ENCODE measurements around the gene SYNGR1.
"Not testable (repeated sequence)": the region's sequence is repeated elsewhere in the genome, so short reads cannot be mapped to it uniquely, and the experiment has no call there.

SYNGR1 gene

DNA sequence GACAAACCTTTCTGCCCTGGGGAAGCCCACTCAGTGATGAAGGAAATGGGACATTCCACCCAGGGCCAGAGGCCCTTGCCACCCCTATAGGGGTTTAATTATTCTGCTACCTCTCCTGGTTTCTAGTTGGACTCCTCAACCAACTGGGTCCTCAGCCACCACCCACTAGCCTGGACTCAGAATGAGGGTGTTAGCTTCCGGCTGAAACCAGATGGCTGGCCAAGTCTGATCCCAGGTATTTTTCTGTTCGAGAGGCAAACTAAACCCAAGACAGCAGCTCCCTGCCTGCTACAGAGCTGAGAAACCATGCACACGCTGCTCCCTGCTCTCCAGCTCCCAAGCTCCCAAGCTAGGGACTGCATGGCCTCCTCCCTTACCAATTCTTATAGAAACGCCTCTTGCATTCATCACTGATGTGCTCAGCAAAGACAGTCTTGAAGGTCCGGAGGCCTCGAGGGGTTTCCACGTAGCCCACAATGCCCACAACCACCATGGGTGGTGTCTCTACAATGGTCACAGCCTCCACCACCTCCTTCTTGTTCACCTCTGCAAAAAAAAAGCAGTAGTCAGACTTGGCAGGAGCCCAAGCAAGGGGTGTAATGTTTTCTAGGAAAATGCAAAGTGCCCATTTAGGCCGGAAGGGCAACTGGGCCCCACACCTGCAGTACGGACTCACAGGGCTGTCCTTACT is 32.6 kb upstream of the SYNGR1 start:
- no peak for DNase-seq (ENCODE audit: low read depth)

- peak; percentile 52 for DNase-seq (ENCODE audit: low read depth)
Observed at GRCh38 chr22:39317775-39318506, 31.9 kb upstream of the SYNGR1 start.

DNA sequence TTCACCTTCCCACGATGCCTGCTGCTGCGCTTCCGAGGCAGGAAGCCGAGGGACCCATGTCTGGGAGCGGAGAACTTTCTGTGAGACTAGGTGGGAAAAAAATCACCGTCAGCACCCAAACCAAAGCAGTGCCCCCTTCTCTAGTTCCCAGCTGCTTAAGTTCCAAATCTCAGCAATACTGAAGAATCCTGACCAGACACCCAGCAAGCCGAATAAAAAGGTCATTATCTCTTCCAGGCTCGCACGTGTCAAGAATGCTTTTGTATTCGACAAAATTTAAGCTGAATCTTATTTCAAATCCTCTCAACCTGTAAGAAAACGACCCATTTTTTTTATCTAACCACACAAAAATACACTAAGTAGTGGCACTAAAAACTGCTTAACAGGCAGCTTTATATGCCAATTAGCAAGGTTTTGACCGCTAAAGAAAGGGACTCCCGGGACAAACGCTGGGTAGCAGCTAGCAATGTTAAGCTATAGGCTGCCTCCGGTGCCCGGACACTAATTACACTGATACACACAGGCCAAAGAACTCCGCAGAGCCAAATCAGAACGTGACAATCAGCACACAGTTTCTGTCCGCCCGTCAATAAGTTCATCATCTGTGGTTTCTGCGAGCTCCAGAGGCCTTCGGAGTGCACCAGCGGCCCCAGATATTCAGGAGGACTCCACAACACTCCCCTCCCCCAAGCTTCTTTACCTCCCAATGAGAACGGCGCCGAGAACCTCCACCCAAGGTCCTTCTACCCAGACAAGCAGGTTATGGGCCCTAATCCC is 31.1 kb upstream of the SYNGR1 start:
- DNase-seq (ENCODE audit: low read depth), result no peak

- DNase-seq (ENCODE audit: low read depth), result peak; percentile 99
Observed at GRCh38 chr22:39319284-39320022, 30.3 kb upstream of the SYNGR1 start, which contains the start of gene RPL3. RPL3 (minus strand) TSS chr22:39319623; CDS start chr22:39319597, 26 bp downstream.

DNA sequence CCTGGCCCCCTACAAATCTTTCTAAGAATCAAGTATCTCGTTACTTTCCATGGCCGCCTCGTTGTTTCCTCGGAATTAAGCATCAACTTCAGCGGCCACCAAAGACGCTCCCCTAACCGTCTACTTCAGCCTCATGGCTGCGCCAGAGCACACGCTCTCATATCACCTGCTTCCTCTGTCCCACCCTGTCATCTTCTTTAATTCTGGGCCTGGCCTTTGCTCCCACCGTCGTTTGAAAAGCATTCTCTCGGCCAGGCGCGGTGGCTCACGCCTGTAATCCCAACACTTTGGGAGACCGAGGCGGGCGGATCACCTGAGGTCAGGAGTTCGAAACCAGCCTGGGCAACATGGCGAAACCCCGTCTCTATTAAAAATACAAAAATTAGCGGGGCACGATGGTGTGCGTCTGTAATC is 29.2 kb upstream of the SYNGR1 start:
- DNase-seq (ENCODE audit: low read depth), result not testable (repeated sequence)

DNA sequence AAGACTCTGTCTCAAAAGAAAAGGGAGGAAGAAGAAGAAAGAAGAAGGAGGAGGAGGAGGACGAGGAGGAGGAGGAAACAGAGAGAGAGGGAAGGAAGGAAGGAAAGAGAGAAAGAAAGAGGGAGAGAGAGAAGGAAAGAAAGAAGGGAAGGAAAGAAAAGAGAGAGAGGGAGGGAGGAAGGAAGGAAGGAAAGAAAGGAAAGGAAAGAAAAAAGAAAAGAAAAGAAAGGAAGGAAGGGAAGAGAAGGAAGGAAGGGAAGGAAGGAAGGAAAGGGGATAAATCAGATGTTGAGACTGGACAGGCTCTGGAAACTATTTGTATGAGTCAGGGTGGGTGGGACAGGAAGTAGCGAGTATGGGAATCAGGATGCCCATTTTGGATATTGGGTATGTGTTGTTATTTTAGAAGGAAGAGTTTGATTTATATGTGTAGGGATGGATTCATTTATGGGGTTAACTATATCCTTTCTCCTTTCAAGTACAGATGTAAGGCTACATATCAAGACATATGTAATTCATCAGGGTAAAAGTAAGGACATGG is 24.3 kb upstream of the SYNGR1 start:
- no peak for DNase-seq (ENCODE audit: low read depth)

GRCh38 chr22:39327995-39328754 is 21.6 kb upstream of the SYNGR1 start:
- no peak for DNase-seq (ENCODE audit: low read depth)

DNA sequence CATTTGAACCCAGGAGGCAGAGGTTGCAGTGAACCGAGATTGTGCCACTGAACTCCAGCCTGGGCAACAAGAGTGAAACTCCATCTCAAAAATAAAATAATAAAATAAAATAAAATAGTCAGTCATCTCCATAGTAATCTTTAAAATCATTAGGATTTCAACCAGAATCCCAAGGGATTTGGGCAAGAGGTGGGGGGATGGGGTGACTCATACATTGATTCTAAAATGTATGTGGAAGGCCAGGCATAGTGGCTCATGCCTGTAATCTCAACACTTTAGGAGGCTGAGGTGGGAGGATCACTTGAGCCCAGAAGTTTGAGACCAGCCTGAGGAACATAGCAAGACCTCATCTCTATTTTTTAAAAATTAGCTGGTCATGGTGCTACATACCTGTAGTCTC is 19.2 kb upstream of the SYNGR1 start:
- DNase-seq (ENCODE audit: low read depth), result not testable (repeated sequence)

DNA sequence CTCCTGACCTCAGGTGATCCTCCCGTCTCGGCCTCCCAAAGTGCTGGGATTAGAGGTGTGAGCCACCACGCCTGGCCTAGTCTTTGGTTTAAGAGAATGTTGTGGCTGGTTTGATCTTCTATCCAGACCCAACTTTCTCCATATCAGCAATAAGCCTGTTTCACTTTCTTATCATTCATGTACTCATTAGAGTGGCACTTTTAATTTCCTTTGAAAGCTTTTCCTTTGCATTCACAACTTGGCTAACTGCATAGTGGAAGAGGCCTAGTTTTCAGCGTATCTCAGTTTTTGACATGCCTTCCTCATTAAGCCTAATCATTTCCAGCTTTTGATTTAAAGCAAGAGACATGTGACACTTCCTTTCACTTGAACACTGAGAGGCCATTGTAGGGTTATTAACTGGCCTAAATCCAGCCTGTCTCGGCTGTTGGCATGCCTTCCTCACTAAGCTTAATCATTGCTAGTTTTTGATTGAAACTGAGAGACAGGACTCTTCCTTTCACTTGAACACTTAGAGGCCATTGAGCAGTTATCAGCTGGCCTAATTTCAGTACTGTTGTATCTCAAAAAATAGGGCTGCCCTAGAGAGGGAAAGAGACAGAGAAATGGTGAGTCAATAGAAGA is 17.2 kb upstream of the SYNGR1 start:
- DNase-seq (ENCODE audit: low read depth), result no peak

DNA sequence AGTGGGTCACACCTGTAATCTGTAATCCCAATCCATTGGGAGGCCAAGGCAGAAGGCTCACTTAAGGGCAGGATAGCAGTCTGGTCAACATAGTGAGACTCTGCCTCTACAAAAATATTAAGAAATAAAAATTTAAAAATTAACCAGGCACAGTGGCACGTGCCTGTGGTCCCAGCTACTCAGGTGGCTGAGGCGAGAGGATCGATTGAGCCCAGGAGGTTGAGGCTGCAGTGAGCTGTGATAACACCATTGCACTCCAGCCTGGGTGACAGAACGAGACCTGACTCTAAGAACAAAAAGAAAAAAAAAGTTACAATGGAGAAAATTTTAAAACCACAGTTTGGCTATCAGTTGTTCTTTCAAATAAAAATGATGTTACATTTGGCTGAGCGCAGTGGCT is 13.4 kb upstream of the SYNGR1 start:
- no peak for DNase-seq (ENCODE audit: low read depth)

DNA sequence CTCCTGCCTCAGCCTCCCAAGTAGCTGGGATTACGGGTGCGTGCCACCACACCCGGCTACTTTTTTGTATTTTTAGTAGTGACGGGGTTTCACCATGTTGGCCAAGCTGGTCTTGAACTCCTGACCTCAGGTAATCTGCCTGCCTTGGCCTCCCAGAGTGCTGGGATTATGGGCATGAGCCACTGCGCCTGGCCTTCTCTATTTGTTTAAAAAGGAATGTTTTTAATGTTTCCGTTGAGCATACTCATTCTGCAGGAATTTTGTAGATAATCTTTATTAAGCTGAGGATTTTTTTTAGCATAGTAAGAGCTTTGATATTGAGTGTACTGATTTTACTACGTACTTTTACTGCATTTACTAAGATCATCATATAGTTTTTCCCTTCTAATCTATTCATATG is 10.0 kb upstream of the SYNGR1 start:
- peak; percentile 85 for DNase-seq (ENCODE audit: low read depth)

- DNase-seq (ENCODE audit: low read depth), result no peak
Observed at GRCh38 chr22:39341179-39341578, 8.6 kb upstream of the SYNGR1 start.

- DNase-seq (ENCODE audit: low read depth), result peak; percentile 60
Observed at GRCh38 chr22:39343259-39344045, 6.3 kb upstream of the SYNGR1 start.

GRCh38 chr22:39344046-39344390 is 5.8 kb upstream of the SYNGR1 start:
- no peak for DNase-seq (ENCODE audit: low read depth)

GRCh38 chr22:39345231-39345630 is 4.6 kb upstream of the SYNGR1 start:
- no peak for DNase-seq (ENCODE audit: low read depth)

DNA sequence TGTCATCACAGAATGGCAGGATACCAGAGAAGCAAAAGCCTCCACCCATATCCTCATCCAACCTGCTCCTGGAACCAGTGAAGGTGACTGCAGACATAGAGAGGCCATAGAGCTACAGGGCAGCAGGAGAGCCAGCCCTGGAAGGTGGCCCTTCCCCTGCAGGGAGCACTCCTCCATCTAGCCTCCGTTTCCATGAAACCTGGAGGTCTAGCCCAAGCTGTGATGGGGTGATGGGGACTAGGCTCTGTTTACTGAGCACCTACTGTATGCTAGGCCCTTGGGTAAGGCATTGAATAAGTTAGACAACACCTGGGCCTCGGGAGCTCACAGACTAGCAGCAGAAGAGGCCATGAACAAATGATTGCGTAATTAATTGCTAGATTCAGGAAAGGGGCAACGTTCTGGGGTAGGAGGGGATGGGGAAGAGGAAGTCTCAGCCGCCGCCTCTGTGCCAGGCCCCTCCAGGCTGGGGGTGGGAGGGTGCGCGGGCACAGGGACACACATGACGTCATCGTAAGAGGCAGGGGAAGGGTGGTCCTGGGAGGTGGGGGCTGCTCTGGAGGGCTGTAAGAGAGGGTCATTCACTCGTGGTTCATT is 784 bp upstream of the SYNGR1 start:
- DNase-seq (ENCODE audit: low read depth), result no peak

DNA sequence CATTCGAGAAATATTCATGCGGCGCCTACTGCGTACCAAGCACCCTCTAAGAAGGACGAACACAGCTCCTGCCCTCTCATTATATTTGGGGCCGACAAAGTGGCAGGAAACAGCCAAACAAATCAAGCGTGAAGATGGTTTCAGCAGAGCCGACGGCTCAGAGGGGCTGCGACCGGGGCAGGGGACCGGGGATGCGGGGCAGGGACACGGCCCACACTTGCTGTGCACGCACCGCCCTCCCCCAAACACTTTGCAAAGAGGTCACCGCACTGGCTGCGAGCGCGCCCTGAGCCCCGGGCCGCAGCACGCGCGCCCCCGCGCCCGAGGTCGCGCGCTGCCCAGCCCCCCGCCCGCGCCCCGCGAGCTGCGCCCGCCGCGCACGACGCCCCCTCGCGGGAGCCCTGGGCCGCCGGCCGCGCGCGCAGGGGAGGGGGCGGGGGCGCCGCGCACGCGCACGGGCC is 255 bp upstream of the SYNGR1 start:
- DNase-seq (ENCODE audit: low read depth), result no peak

- no peak for DNase-seq (ENCODE audit: low read depth)
Observed at GRCh38 chr22:39350757-39351688, 1.2 kb downstream of the SYNGR1 start.

Measured in amniotic epithelial cell (primary cell).